IMR-90 (cell line): ENCODE data around the gene GSG1L. TPM values are rescaled to one million over a fixed set of nuclear protein-coding genes. Genes with fewer than 3 reads are reported as not detected.

Source experiments
- ATAC-seq: fragments of 200-7000 bp; cut with Tn5 transposase; 2 replicates; pipeline ENCODE4 v1.9.1; 2020; ENCODE audit warnings: low read depth, mild to moderate bottlenecking, moderate library complexity
- BruUV-seq: library from RNA; stranded (reverse); fragments of 400-500 nt; replicated peaks from 2 replicates; lab custom pipeline; 2021; lab: Mats Ljungman, UMichigan
- CTCF ChIA-PET: fragments of 300-600 bp; formaldehyde crosslinking; extraction: SDS; loops from one replicate; lab custom pipeline; 2021; ENCODE audit warnings: antibody characterized with exemption; lab: Yijun Ruan, JAX
- POLR2A ChIA-PET: fragments of 300-600 bp; sonication (Branson Sonifier 250); formaldehyde crosslinking; loops from one replicate; lab custom pipeline; 2022; ENCODE audit warnings: antibody characterized with exemption; ENCODE audit not compliant: unreplicated experiment; lab: Charles Lee
- DNase-seq: peaks from one replicate; pipeline ENCODE4 v3.0.0; 2013
- H2AFZ ChIP-seq: replicated peaks from 2 replicates; pipeline ENCODE3; 2013; ENCODE audit warnings: low read length, mild to moderate bottlenecking; ENCODE audit not compliant: poor library complexity
- H2AK5ac ChIP-seq: 2 replicates; pipeline ENCODE4 v1.6.1; 2013; ENCODE audit warnings: low read depth, low read length, inconsistent platforms
- H2AK9ac ChIP-seq: replicated peaks from 2 replicates; pipeline ENCODE3; 2013; ENCODE audit warnings: mild to moderate bottlenecking, low read depth, low read length, moderate library complexity; ENCODE audit not compliant: poor library complexity
- H2BK120ac ChIP-seq: 2 replicates; pipeline ENCODE4 v1.6.1; 2013; ENCODE audit warnings: low read depth, low read length, inconsistent platforms
- H2BK15ac ChIP-seq: 3 replicates; pipeline ENCODE4 v1.6.1; 2013; ENCODE audit warnings: low read depth, low read length, inconsistent platforms
- H2BK20ac ChIP-seq: 2 replicates; pipeline ENCODE4 v1.6.1; 2013; ENCODE audit warnings: low read depth, mild to moderate bottlenecking, inconsistent platforms, low read length, moderate library complexity
- H2BK5ac ChIP-seq: 2 replicates; pipeline ENCODE4 v1.6.1; 2013; ENCODE audit warnings: mild to moderate bottlenecking, low read depth, low read length, inconsistent platforms; ENCODE audit not compliant: poor library complexity, severe bottlenecking
- H3K14ac ChIP-seq: replicated peaks from 2 replicates; pipeline ENCODE4 v1.6.1; 2013; ENCODE audit warnings: low read depth, low read length, inconsistent platforms
- H3K18ac ChIP-seq: 2 replicates; pipeline ENCODE4 v1.6.1; 2013; ENCODE audit warnings: low read depth, low read length, control low read depth
- H3K23ac ChIP-seq: 2 replicates; pipeline ENCODE4 v1.6.1; 2013; ENCODE audit warnings: low read depth, low read length, inconsistent platforms
- H3K27ac ChIP-seq: 2 replicates; pipeline ENCODE4 v1.5.1; 2013; ENCODE audit warnings: mild to moderate bottlenecking, control low read depth, low read length; ENCODE audit not compliant: insufficient read depth
- H3K27me3 ChIP-seq: 2 replicates; pipeline ENCODE4 v1.6.1; 2013; ENCODE audit warnings: low read length; ENCODE audit not compliant: control insufficient read depth, insufficient read depth
- H3K36me3 ChIP-seq: 2 replicates; pipeline ENCODE4 v1.6.1; 2013; ENCODE audit warnings: low read length, mixed read lengths; ENCODE audit not compliant: control insufficient read depth, insufficient read depth
- H3K4ac ChIP-seq: 2 replicates; pipeline ENCODE4 v1.6.1; 2013; ENCODE audit warnings: low read depth, low read length, inconsistent platforms
- H3K4me1 ChIP-seq: 2 replicates; pipeline ENCODE4 v1.6.1; 2013; ENCODE audit warnings: low read length, mixed read lengths; ENCODE audit not compliant: control insufficient read depth, insufficient read depth
- H3K4me2 ChIP-seq: 2 replicates; pipeline ENCODE4 v1.6.1; 2013; ENCODE audit warnings: low read depth, mild to moderate bottlenecking, control low read depth, low read length, moderate library complexity
- H3K4me3 ChIP-seq: 2 replicates; pipeline ENCODE4 v1.5.1; 2013; ENCODE audit warnings: low read depth, mild to moderate bottlenecking, control low read depth, low read length, moderate library complexity; ENCODE audit not compliant: insufficient read depth
- H3K56ac ChIP-seq: 2 replicates; pipeline ENCODE4 v1.6.1; 2013; ENCODE audit warnings: low read length, inconsistent platforms; ENCODE audit not compliant: insufficient read depth; ENCODE audit errors: extremely low read depth
- H3K79me1 ChIP-seq, 2 experiments: 2 replicates each; pipeline ENCODE4 v1.6.1; 2013; ENCODE audit warnings: low read length in 2 of 2, inconsistent platforms in 1 of 2, low read depth in 1 of 2
- H3K9ac ChIP-seq: 2 replicates; pipeline ENCODE4 v1.6.1; 2013; ENCODE audit warnings: low read depth, low read length, control low read depth
- H3K9me1 ChIP-seq: 2 replicates; pipeline ENCODE4 v1.6.1; 2013; ENCODE audit warnings: low read length, inconsistent platforms; ENCODE audit not compliant: insufficient read depth
- H3K9me3 ChIP-seq: 2 replicates; pipeline ENCODE4 v1.6.1; 2013; ENCODE audit warnings: low read length; ENCODE audit not compliant: control insufficient read depth, insufficient read depth
- H4K20me1 ChIP-seq: 2 replicates; pipeline ENCODE4 v1.6.1; 2013; ENCODE audit warnings: low read length, inconsistent platforms; ENCODE audit not compliant: insufficient read depth
- H4K5ac ChIP-seq: 2 replicates; pipeline ENCODE4 v1.6.1; 2013; ENCODE audit warnings: mild to moderate bottlenecking, low read depth, low read length, control low read depth
- H4K8ac ChIP-seq, 2 experiments: 2 replicates each; pipeline ENCODE4 v1.6.1; 2013; ENCODE audit warnings: low read depth in 2 of 2, low read length in 2 of 2, control low read depth in 1 of 2, inconsistent platforms in 1 of 2
- H4K91ac ChIP-seq: 2 replicates; pipeline ENCODE4 v1.6.1; 2013; ENCODE audit warnings: low read depth, low read length, inconsistent platforms; ENCODE audit not compliant: insufficient read depth
- ELK1 ChIP-seq: fragments of 150-350 bp; IDR thresholded peaks from 2 replicates; pipeline ENCODE4 v1.6.1; 2016; ENCODE audit warnings: low read depth, mild to moderate bottlenecking, low read length, moderate library complexity, borderline replicate concordance
- RAD21 ChIP-seq: IDR thresholded peaks from 2 replicates; pipeline ENCODE4 v1.6.1; 2012; ENCODE audit warnings: low read length, improper control_type of control experiment
- USF2 ChIP-seq: fragments of 150-350 bp; IDR thresholded peaks from 2 replicates; pipeline ENCODE4 v1.6.1; 2017; ENCODE audit warnings: mild to moderate bottlenecking, antibody characterized with exemption, low read length, low read depth
- WGBS, 2 experiments: methylation state at CpG; one replicate each; pipeline versions ENCODE4 v1.1.5 to v1.1.7; 2013; ENCODE audit warnings: missing lambda C conversion rate in 2 of 2; ENCODE audit not compliant: insufficient read length in 1 of 2; ENCODE audit errors: extremely low coverage in 2 of 2; 5-methylcytosine and 5-hydroxymethylcytosine counted together
- dilution Hi-C: fragments of 300-500 bp; cut with HindIII; formaldehyde crosslinking; loops from one replicate; pipeline ENCODE4 v1.14.3; 2018; ENCODE audit warnings: low sequenced_read_pairs; ENCODE audit not compliant: unreplicated experiment
- in situ Hi-C: fragments of 300-500 bp; cut with MboI; formaldehyde crosslinking; loops from 3 replicates; pipeline ENCODE4 v1.14.3; 2019; ENCODE audit warnings: low sequenced_read_pairs, inconsistent platforms, mixed read lengths
- intact Hi-C: fragments of 100-400 bp; cut with micrococcal nuclease; formaldehyde crosslinking; loops from 2 replicates; pipeline ENCODE4 v1.10.0; 2022
- polyA plus RNA-seq, 3 experiments: library from polyadenylated mRNA; depleted of rRNA; stranded (reverse); fragments of >200 nt; gene quantifications; 2 replicates each; pipeline ENCODE4 v1.2.3, GENCODE V29; 2012; ENCODE audit warnings: low replicate concordance in 1 of 3
- total RNA-seq: library from RNA; depleted of rRNA; stranded (reverse); fragments of >200 nt; gene quantifications from 2 replicates; pipeline ENCODE4 v1.2.3, GENCODE V29; 2012

GSG1L gene
- total and polyA plus RNA-seq, 2 of the 4 experiments (the other 2 are of a cell fraction): not detected

GRCh38 chr16:27817038-27817437, 246.5 kb downstream of the GSG1L start:
- CTCF ChIA-PET: no interaction called here
- BruUV-seq: no TSS peak
- no peak overlapping the region for H3K4me2 ChIP-seq

More at GRCh38 chr16:27817038-27817437, 246.5 kb downstream of the GSG1L start:
- no CpG with 5 or more reads among the region's 5 CpGs for whole genome bisulfite sequencing, 2 experiments
- in situ Hi-C loops: no loop called here
- Histone ChIP-seq H2BK15ac (no peak overlapping the region), H3K56ac (no peak overlapping the region), H3K27ac (no peak overlapping the region), H4K8ac (no peak overlapping the region), H3K23ac (no peak overlapping the region), H3K18ac (no peak overlapping the region), H2BK120ac (no peak overlapping the region), H2BK20ac (no peak overlapping the region), H3K4ac (no peak overlapping the region), H3K4me3 (no peak overlapping the region), H2AK9ac (no peak overlapping the region), H4K91ac (no peak overlapping the region), H4K5ac (no peak overlapping the region), H3K27me3 (peaks cover 34% of the 10 kb centered on the region), H3K14ac (no peak overlapping the region), H3K9ac (no peak overlapping the region), H2BK5ac (no peak overlapping the region), H3K79me1 (no peaks in the 10 kb centered on the region), H3K9me1 (no peaks in the 10 kb centered on the region), H4K20me1 (no peaks in the 10 kb centered on the region), H2AFZ (no peak overlapping the region), H3K36me3 (no peaks in the 10 kb centered on the region), H3K4me1 (no peaks in the 10 kb centered on the region), H2AK5ac (no peak overlapping the region), H3K9me3 (no peaks in the 10 kb centered on the region)
- POLR2A ChIA-PET: no interaction called here
- TF ChIP-seq RAD21 (no peak), ELK1 (no peak), USF2 (no peak)
- dilution Hi-C loops: no loop called here
- ATAC-seq: no peak
- intact Hi-C loops: no loop called here
- no peak for DNase-seq
